ENCODE data around the gene PHLDA2. TPM values are rescaled to one million over a fixed set of nuclear protein-coding genes. Genes with fewer than 3 reads are reported as not detected.
A peak's percentile ranks its signal among the peaks of the same experiment; 100 is the strongest.

The PHLDA2 gene
- total and polyA plus RNA-seq, 8 donors, result 0.16 to 9.0 (median 2.6) TPM

- peak; percentile 69 to 83 (median 80) for TF ChIP-seq CTCF (IDR thresholded peaks at IDR 0.05)
- peak in 3 of 4 donors; percentile 56 to 65 (median 59) for ATAC-seq
- Histone ChIP-seq H3K4me3 (peak overlapping the region in 1 of 4 donors; percentile 29), H3K9me3 (no peaks in the 10 kb centered on the region), H3K4me1 (peaks cover 14 to 23% (median 17%) of the 10 kb centered on the region in 3 donors), H3K27me3 (no peaks in the 10 kb centered on the region), H3K27ac (peak overlapping the region in 2 of 4 donors; percentile 3 to 13), H3K36me3 (no peaks in the 10 kb centered on the region)
- FAIRE-seq, result no peak
- peak in 3 of 6 donors; percentile 46 to 80 (median 64) for DNase-seq
- WGBS, 2 donors, result 12 to 15% methylated on average over 31 to 34 of the region's 34 CpGs
- intact Hi-C loops (cut with DNase I), result loop anchor here (5.0 to 10.0 kb wide), 4 partner anchors 358 to 588 kb away; partner anchors contain the start of genes C11orf21 (in 1 of the 3) and TSPAN32 (in 1 of the 3)
Measured at GRCh38 chr11:2892215-2892966, 36.8 kb downstream of the PHLDA2 start.

GRCh38 chr11:2891326-2892214 lies 37.6 kb downstream of the PHLDA2 start:
- Histone ChIP-seq H3K4me1 (peaks cover 14 to 23% (median 17%) of the 10 kb centered on the region in 3 donors), H3K4me3 (peak overlapping the region in 1 of 4 donors; percentile 29), H3K27ac (peak overlapping the region in 1 of 4 donors; percentile 26), H3K27me3 (no peaks in the 10 kb centered on the region), H3K36me3 (no peaks in the 10 kb centered on the region), H3K9me3 (no peaks in the 10 kb centered on the region)
- peak; percentile 29 to 58 (median 40) for ATAC-seq
- FAIRE-seq, result no peak
- peak; percentile 54 to 89 (median 77) for DNase-seq
- intact Hi-C loops (cut with DNase I), result loop anchor here (2.0 to 10.0 kb wide), 5 partner anchors 357 to 587 kb away; partner anchors contain the start of genes C11orf21 (in 1 of the 3) and TSPAN32 (in 1 of the 3)
- WGBS, 2 donors, result 38 to 40% methylated on average over 17 of the region's 17 CpGs
- TF ChIP-seq CTCF (IDR thresholded peaks at IDR 0.05), result no peak

DNA sequence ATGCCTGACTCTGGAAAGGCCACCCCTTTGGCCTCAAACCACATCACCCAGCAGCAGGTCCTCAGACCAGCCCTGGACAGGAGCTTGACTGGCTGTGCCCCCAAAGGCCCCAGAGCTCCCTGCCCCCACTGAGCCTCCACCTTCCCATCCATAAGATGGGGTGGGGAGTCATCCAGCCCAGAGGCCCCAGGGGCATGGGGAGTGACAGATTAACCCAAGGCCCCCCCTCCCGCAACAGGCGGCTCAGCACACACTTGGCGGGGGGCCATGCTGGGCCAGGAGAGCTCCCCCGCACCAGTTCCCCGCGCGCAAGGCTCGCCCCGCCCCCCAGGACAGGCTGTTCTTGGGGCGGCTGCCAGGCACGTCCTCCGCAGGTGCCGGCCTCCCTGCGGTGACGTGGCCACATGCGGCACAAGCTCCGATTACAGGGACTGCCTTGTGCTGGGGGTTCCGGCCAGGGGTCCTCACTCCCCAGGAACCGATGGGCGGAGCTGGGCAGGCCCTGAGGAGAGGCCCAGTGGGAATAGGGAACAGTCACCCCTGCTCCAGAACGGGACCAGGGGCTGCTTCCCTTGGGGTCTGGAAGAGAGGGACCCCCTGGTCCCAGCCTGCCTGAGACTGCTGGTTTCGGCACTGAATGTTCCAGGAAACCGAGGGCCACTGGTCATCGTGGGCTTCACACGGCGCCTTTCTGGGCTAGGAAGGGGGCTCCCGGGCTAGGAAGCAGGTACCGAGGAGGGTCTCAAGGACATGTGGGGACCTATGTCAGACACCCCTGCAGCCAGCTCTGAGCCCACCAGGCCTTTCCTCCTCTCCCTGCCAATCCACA lies 38.5 kb downstream of the PHLDA2 start:
- peak; percentile 37 to 53 (median 46) for ATAC-seq
- no peak for TF ChIP-seq CTCF (IDR thresholded peaks at IDR 0.05)
- whole genome bisulfite sequencing, 2 donors, result 40% methylated on average over 26 to 28 of the region's 28 CpGs
- peaks cover 14 to 23% (median 17%) of the 10 kb centered on the region in 3 donors for H3K4me1 ChIP-seq
- intact Hi-C loops (cut with DNase I), result loop anchor here (2.0 to 10.0 kb wide), 5 partner anchors 356 to 586 kb away; partner anchors contain the start of genes C11orf21 (in 1 of the 3) and TSPAN32 (in 1 of the 3)
- DNase-seq, result peak; percentile 65 to 92 (median 84)
- H3K4me3 ChIP-seq, result no peak overlapping the region
- H3K27ac ChIP-seq, result peak overlapping the region; percentile 26 to 69 (median 42)
- H3K36me3 ChIP-seq, result no peaks in the 10 kb centered on the region
- FAIRE-seq, result no peak
- H3K27me3 ChIP-seq, result no peaks in the 10 kb centered on the region
- H3K9me3 ChIP-seq, result no peaks in the 10 kb centered on the region
